PC-9 (cell line): ENCODE measurements around the gene DRD1.

ENCODE experiments used
- CTCF ChIP-seq: fragments of 200-600 bp; sonication (generic); conservative IDR thresholded peaks from 2 replicates; pipeline ENCODE4 v1.6.1; 2017; ENCODE audit warnings: mixed run types, antibody characterized with exemption, mild to moderate bottlenecking, moderate library complexity
- EZH2 ChIP-seq: fragments of 200-600 bp; sonication (generic); IDR thresholded peaks from 2 replicates; pipeline ENCODE4 v1.8.0; 2017; ENCODE audit warnings: antibody characterized with exemption, low read depth

GRCh38 chr5:175465282-175465681 lies 21.3 kb upstream of the DRD1 start:
- TF ChIP-seq CTCF (no peak), EZH2 (no peak)
